ENCODE measurements around the gene LETM1.

- TF ChIP-seq CTCF (conservative IDR thresholded peaks at IDR 0.05; ENCODE audit: low read length) (no peak), EZH2phosphoT487 (IDR thresholded peaks at IDR 0.05; ENCODE audit: borderline replicate concordance, low read depth, low read length) (no peak)
Observed at GRCh38 chr4:1786544-1787362, 69.2 kb downstream of the LETM1 start.

All from OCI-LY7 (cell line).